NCI-H510A treated with DMSO at 0.1 percent for 48 hours (cell line): ENCODE measurements around the gene ZNF431.
A peak's percentile ranks its signal among the peaks of the same experiment; 100 is the strongest.
"Not testable (repeated sequence)": the region's sequence is repeated elsewhere in the genome, so short reads cannot be mapped to it uniquely, and the experiment has no call there.

ENCODE experiments used
- DNase-seq: peaks from one replicate; lab custom pipeline; 2025; lab: John Stamatoyannopoulos, UW

ZNF431 gene

DNA sequence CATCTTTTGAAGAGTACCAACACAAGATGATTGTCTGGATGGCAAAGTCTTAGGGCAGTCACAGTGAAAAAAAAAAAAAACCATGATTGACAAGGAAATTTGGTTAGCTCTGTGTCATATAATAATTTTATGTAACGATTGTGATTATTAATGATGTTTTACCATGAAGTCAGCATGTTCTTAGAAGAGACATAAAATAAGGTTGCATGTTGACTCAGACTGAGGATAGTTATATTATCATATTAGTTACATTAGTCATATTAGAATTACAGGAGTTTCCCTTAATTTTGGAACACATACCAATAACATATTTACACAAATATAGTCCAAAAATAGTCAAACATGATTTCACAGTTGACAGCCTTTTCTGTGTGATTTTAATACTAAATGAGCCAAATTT, 5.7 kb downstream of the ZNF431 start:
- DNase-seq, result no peak

DNA sequence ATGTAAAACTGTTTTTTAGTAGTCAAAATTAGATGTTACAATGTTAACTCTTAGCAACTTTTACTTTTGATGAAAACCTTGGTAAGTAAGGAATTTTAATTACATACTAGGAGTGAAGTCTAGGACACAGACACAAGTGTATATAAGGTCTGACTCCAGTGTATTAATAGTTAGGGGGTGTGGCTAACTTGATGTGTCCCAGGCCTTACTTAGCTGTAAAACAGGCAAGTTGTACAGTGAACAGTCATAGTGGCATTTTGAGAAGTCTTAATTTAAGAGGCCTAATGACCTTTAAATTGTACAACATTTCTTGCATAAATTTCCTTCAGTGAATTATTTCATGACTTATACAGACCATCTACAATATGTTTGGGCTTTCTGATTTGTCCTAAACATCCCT, 6.8 kb downstream of the ZNF431 start:
- no peak for DNase-seq

DNA sequence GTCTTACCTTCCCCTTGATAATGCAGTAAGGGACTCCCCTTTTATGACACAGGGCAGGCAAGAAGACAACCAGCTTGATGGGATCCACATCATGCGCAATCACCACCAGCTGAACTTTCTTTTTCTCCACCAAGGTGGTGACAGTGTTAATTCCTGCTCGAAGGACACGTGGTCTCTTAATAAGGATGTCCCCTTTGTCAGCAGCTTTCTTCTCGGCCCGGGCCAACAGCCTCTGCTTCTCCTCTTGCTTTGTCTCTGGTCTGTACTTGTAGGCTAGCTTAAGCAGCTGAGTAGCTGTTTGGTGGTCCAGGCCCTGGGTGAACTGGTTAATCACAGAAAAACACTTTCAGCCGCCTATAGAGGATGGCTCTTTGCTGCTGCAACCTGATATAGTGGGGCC, 8.0 kb downstream of the ZNF431 start:
- no peak for DNase-seq

DNA sequence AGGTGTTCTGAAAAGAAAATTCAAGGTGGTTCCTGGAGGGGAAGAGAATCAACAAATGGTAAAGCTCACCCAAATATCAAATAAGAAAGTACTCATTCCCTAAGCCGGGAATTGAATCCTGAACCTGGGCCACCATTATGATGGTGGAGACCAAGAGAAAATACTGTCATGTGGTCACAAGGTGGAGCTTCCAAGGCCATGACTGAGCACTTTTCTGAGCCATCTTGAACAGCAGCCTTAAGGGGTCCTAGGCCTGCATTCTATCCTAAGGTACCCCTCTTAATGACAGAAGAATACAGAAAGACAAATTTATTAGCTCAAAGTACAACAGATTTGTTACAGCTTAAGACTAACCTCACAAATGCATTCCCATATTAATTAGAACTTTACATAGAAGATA, 9.6 kb downstream of the ZNF431 start:
- no peak for DNase-seq

DNA sequence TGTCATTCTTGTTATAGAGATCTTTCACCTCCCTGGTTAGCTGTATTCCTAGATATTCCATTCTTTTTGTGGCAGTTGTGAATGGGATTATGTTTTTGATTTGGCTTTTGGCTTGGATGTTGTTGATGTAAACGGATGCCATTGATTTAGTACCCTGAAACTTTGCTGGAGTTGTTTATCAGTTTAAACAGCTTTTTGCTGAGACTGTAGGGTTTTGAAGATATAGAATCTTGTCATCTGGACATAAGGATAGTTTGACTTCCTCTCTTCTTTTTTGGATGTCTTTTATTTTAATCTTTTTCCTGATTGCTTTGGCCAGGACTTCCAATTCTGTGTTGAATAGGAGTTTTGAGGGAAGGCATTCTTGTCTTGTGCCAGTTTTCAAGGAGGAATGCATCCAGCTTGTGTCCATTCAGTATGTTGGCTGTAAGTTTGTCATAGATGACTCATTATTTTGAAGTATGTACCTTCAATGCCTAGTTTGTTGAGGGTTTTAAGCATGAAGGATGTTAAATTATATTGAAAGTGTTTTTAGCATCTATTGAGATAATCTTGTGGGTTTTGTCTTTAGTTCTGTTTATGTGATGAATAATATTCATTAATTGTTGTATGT, 16.8 kb downstream of the ZNF431 start:
- DNase-seq, result no peak

DNA sequence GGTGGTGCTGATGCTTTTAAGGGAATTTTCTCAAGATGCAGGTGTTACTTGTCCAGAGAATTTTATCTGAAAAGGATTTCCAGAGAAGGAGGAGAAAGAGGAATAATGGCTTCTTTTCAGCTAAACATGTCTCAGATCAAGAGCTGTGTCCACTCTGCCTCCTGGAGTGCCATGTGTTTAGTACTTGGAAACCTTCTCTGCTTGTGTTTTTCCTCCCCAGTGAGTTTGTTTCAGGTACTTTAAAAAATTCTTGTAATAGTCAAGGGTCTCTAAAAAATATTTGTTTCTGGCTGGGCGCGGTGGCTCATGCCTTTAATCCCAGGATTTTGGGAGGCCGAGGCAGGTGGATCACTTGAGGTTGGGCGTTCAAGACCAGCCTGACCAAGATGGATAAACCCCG, 22.7 kb downstream of the ZNF431 start:
- no peak for DNase-seq

DNA sequence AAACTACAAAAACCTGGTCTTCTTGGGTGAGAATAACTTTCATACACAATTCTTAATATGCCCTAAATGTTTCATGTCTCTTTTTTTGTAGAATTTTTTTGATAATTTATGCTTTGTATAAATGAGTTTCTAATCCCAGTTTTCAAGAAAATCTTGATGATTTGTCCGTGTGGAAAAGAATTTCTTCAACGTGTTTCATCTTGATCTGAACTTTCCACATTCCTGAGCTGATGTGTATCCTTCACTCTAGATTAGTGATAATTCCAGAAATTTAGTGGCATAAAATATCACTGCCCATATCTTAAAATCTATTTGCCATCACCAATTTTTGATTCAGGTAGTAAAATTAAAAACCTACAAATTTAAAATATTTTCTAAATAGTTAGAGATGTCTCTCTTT, 24.6 kb downstream of the ZNF431 start:
- DNase-seq, result no peak

DNA sequence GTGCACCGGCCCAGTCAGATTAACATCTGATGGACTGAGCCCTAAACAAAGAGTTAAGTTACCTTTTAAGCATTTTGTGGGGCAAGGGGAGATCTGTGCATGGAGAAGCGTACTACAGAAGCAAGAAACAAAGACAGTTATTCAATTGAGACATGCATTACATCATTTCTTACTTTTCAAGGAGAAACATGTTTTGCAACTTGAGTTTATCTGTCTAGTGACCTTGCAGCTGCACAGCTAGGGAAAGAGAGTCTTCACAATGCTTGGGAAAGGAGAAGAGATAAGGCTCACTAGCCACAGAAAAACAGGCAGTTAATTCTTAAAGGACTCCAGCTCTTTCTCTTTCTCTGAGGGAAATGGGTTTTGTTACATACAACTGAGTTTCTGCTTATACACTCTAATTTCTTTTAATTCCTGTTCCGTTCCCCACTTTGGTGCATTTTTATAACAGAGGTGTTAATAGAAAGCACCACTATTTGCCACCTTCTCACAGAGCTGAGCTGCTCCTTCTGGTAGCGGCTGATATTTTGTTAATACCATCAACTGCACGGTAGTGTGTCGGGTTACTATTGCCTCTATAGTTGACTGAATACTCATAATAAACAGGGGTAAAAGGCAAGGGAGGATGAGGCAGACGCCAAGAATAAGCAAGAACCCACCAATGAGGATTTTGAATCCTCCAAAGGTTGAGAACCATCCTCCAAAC, 55.9 kb downstream of the ZNF431 start:
- DNase-seq, result no peak

DNA sequence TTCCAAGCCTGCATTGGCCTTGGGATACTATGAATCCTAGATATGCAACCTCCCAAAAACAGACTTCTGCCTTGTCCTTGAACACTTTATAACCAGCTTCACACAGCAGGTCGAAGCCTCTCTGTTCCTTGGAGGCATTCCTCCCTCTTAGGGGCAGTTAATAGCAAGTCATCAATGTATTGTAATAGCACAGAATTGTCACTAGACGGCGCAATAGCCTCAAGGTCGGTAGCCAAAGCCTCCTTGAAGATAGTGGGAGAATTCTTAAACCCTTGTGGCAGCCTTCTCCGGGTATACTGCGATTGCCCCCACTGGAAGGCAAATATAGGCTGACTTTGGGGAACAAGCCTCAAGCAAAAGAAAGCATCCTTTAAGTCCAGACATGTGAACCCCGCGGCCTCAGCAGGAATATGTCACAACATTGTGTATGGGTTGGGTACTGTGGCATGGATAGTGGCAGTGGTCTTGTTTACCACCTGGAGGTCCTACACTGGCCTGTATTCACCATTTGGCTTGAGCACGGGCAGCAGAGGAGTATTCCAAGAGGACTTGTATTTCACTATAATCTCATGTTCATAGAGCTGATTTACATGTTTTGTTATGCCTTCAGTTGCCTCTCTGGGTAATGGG, 61.1 kb downstream of the ZNF431 start:
- peak; percentile 1 for DNase-seq

DNA sequence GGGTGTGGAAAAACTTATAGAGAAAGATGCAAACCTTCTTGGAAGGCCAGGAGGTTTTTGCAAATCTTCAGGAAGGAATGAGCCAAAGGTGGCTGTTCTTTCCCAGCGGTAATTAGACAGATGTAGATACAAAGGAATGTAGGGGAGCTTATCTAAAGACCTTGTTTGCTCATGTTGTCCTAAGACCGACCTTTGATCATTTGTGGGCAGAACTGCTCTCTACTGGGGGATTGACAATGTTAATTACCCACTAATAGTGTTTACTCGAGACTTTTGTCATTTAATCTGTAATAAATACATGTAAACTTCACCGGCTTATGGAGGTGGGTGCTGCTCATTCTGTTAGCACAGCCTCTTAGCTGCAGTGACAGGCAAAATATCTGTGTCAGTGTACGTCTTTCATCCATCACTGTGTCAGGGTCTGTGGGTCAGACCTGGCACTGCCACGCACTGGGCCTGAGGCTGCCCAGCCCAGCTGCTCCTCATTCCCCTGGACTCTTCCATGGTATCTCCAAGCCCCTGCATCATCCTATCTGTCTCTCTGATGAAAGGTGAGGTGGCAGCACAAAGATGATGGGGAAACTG, 68.3 kb downstream of the ZNF431 start:
- DNase-seq, result no peak

DNA sequence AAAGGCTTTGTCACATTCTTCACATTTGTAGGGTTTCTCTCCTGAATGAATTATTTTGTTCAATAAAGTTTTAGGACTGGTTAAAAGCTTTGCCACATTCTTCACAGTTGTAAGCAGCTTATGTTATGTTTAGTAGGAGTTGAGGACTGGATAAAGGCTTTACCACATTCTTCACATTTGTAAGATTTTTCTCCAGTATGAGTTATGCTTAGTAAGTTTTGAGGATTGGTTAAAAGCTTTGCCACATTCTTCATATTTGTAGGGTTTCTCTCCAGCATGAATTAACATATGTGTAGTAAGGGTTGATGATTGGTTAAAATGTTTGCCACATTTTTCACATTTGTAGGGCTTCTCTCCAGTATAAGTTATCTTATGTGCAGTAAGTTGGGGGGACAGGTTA, 79.9 kb downstream of the ZNF431 start:
- no peak for DNase-seq

DNA sequence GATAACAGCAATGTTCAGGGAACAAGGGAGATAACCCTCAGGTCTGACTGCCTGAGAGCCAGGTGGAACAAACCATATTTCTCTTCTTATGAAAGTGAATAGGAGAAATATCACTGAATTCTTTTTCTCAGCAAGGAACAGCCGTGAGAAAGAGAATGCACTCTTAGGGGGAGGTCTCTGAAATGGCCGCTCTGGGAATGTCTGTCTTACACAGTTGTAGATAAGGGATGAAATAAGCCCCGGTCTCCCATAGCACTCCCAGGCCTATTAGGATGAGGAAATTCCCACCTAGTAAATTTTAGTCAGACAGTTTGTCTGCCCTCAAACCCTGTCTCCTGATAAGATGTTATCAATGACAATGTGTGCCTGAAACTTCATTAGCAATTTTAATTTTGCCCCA, 88.1 kb downstream of the ZNF431 start:
- DNase-seq, result not testable (repeated sequence)

DNA sequence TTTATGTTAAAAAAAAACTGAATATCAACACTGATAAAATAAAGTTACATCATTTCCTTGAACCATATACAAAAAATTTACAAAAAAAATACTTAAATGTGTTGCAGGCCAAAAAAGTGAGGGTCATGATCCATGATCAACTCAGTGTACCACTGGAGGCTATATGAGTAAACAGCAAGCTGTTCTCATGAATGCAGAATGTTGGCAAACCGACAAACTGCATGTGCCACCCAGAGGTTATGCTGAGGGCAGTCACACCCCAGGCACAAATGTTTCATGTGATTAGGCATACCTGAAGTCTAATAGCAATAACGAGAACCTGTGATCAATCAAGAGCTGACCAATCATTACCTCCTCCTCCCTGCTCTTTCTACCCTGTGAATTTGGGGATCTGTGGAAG, 91.9 kb downstream of the ZNF431 start:
- DNase-seq, result no peak

DNA sequence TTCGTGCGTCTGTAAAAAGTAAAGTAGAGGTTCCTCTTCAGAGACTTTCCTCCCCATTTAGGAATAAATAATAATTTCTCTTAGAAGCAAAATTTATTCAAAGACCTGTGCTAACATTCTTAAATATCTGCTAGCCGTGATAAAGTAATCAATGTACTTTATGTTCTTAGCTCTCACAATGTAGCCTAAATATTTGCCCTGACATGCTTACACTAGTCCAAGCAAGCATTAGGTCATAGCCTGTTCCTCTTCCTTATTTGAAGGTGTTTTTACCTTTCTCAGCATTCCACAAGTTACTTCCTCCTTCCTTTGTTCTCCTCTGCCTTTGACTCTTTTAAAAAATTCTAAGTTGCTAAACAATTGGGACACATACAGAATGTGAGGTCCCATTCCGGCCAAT, 94.9 kb downstream of the ZNF431 start:
- DNase-seq, result not testable (repeated sequence)

DNA sequence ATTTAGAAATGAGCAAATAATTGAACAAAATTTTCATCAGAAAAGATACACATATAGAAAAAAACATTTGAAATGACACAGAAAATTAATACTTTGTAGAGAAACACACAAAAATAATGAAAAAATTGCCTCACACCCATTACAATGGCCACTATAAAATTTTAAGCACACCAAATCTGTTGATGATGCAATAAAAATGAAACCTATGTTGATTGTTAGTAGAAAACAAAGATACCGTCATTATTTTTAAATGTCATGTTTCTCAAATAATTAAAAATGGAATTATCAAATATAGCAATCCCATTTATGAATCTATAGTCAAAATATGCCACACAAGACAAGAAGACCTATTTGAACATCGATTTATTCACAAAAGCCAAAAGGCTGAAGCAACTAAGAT, 96.8 kb downstream of the ZNF431 start:
- DNase-seq, result no peak
